ENCODE results near the gene CNTN6.

DNA sequence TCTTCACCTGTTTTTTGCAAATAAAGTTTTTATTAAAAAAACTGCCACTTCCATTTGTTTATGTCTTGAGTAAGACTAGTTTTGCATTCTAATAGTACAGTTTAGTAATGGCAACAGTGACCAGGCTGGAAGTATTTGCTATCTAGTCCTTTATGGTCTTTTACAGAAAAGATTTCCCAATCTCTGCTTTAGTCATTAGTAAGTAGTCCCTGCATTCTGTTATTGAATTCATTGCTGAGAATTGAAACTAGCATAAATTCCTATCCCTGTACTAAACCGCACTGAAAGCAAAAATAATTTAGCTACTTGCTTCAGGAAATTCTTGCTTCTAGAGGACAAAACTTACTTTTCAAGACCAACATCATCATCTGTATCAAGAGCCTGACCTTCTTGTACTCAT lies 46.2 kb downstream of the CNTN6 start:
- TF ChIP-seq CTCF (IDR thresholded peaks at IDR 0.05 in 2 of 3, conservative IDR thresholded peaks at IDR 0.05 in 1 of 3; ENCODE audit: borderline replicate concordance in 1 of 3, insufficient read depth in 1 of 3, low read depth in 2 of 3, low read length in 2 of 3), result no peak
- no peak for TF ChIP-seq ATF3 (IDR thresholded peaks at IDR 0.05)
- no peak for TF ChIP-seq POLR2A (IDR thresholded peaks at IDR 0.05; ENCODE audit: borderline replicate concordance, extremely low read depth, insufficient read depth, insufficient read length)
- no peak for TF ChIP-seq EZH2 (IDR thresholded peaks at IDR 0.05)
- TF ChIP-seq POLR2AphosphoS5 (IDR thresholded peaks at IDR 0.05; ENCODE audit: low read depth, low read length), result no peak
- TF ChIP-seq JUND (IDR thresholded peaks at IDR 0.05), result no peak
- TF ChIP-seq ZNF274 (IDR thresholded peaks at IDR 0.05; ENCODE audit: low read depth, low read length), result no peak
- TF ChIP-seq, protein P1, sequence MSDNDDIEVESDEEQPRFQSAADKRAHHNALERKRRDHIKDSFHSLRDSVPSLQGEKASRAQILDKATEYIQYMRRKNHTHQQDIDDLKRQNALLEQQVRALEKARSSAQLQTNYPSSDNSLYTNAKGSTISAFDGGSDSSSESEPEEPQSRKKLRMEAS (IDR thresholded peaks at IDR 0.05), result no peak
- no peak for TF ChIP-seq CEBPB (IDR thresholded peaks at IDR 0.05; ENCODE audit: low read depth)
- TF ChIP-seq TCF7L2 (IDR thresholded peaks at IDR 0.05; ENCODE audit: borderline replicate concordance, extremely low read depth, insufficient read depth, insufficient read length), result no peak
- TF ChIP-seq YY1 (IDR thresholded peaks at IDR 0.05; ENCODE audit: extremely low read depth, insufficient replicate concordance, low read depth, low read length), result no peak
- TF ChIP-seq SIN3A (IDR thresholded peaks at IDR 0.05; ENCODE audit: low read depth), result no peak
- TF ChIP-seq EZH2phosphoT487 (IDR thresholded peaks at IDR 0.05; ENCODE audit: borderline replicate concordance), result no peak
- no peak for TF ChIP-seq REST (IDR thresholded peaks at IDR 0.05; ENCODE audit: low read depth)

All from HCT116 (cell line).